ENCODE data around the gene CARNS1.

The CARNS1 gene

GRCh38 chr11:67369275-67369674 is 46.2 kb upstream of the CARNS1 start:
- H3K4me3 ChIP-seq (ENCODE audit: low read depth, low read length): no peak overlapping the region
- no peak for DNase-seq (ENCODE audit: low read depth)
- TF ChIP-seq CTCF (IDR thresholded peaks at IDR 0.05; ENCODE audit: control insufficient read depth, extremely low read depth, insufficient read depth): no peak

GRCh38 chr11:67369801-67370284 is 45.6 kb upstream of the CARNS1 start:
- no peak for DNase-seq (ENCODE audit: low read depth)
- no peak overlapping the region for H3K4me3 ChIP-seq (ENCODE audit: low read depth, low read length)
- TF ChIP-seq CTCF (IDR thresholded peaks at IDR 0.05; ENCODE audit: control insufficient read depth, extremely low read depth, insufficient read depth): no peak

GRCh38 chr11:67370351-67371076 is 45.0 kb upstream of the CARNS1 start:
- no peak for TF ChIP-seq CTCF (IDR thresholded peaks at IDR 0.05; ENCODE audit: control insufficient read depth, extremely low read depth, insufficient read depth)
- no peak for DNase-seq (ENCODE audit: low read depth)
- H3K4me3 ChIP-seq (ENCODE audit: low read depth, low read length): no peak overlapping the region

GRCh38 chr11:67371189-67371910 is 44.1 kb upstream of the CARNS1 start:
- no peak for TF ChIP-seq CTCF (IDR thresholded peaks at IDR 0.05; ENCODE audit: control insufficient read depth, extremely low read depth, insufficient read depth)
- no peak overlapping the region for H3K4me3 ChIP-seq (ENCODE audit: low read depth, low read length)
- DNase-seq (ENCODE audit: low read depth): no peak

GRCh38 chr11:67371911-67372320 is 43.6 kb upstream of the CARNS1 start:
- TF ChIP-seq CTCF (IDR thresholded peaks at IDR 0.05; ENCODE audit: control insufficient read depth, extremely low read depth, insufficient read depth): no peak
- H3K4me3 ChIP-seq (ENCODE audit: low read depth, low read length): no peak overlapping the region; the same call in 1 of the 2 replicates
- no peak for DNase-seq (ENCODE audit: low read depth)

GRCh38 chr11:67372321-67372992 is 43.0 kb upstream of the CARNS1 start:
- DNase-seq (ENCODE audit: low read depth): no peak
- TF ChIP-seq CTCF (IDR thresholded peaks at IDR 0.05; ENCODE audit: control insufficient read depth, extremely low read depth, insufficient read depth): no peak
- peak overlapping the region; percentile 49 for H3K4me3 ChIP-seq (ENCODE audit: low read depth, low read length)

Data from LNCaP clone FGC (cell line).